ENCODE results near the gene CRABP2.
A peak's percentile ranks its signal among the peaks of the same experiment; 100 is the strongest.

Gene CRABP2

DNA sequence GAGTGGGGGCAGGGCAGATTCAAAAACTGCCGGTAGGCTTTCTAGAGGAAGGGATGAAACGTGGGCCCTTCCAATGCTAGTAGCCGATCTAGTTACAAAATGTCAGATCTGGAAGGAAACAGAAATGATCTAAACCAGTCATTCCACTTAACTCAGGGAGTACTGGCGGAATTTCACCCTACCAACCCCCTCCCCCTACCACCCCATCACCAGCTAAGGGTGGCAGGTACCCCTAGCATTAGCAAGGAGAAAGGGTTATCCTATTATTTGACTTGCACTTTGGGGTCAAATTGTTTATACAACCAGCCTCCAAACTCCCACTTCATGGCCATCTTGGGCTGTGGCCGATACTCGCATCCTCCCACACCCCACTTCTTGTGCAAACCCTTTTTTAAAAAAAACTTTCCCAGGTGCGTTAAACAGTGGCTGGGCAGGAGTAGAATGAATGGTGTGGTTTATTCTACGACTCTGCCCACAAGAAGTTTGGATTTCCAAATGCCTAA, 36.1 kb upstream of the CRABP2 start:
- no peak for DNase-seq

DNA sequence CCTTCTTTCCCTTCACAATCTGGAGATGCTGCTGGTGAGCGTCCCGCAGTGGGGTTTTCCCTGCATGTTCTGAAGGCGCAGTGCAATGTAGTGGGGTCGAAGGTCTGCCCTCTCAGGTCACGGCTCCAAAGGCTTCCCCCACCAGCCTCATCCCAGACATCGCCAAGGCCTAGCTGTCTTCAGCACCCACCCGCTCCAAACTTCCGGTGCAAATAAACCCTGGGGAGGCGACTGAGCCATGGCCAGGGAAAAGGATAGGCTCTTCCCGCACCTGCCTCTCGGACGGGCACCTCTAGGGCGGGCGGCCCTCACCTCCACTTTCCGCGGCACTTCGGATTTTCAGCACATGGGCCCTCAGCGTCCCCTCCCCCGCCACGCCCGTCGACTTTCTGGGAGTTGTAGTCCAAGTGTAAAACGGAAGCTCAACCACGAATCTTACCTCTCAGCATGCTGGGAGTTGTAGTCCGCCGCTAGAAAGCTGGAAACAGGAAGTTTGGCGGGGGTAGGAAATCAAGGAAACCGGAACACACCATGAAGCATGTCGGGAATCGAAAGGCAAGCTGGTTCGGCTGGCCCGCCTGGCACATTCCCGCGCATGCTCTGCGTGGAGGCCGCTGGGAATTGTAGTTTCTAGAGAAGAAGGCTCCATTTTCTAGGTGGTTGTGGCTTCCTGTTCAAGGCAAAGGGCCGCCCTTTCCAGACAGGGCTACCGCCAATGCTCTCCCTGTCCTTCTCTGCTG, 35.5 kb upstream of the CRABP2 start, which contains the start of gene MRPL24:
MRPL24 (minus strand) TSS at position 348 of the 740 bp plus-strand sequence. CDS start 2,384 bp downstream, outside the sequence.
- peak; percentile 98 for DNase-seq

GRCh38 chr1:156740237-156740740, 34.9 kb upstream of the CRABP2 start:
- DNase-seq, result no peak

DNA sequence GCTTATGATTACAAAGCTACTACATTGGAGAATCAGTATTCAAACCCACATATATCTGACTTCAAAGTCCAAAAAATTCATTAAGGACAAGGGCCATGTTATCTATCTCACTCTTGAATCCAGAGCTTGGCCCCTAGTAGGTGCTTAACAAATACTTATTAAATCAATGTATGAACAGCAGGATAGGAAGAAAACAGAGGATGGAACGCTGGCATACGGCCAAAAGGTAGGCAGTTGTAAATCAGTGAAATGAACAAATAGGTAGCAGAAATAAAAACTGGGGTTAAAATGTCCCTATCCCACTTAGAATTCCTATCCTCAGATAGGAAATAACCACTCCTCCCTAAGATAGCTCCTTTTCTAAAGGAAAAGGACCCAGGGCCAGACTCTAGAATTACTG, 33.5 kb upstream of the CRABP2 start:
- no peak for DNase-seq

DNA sequence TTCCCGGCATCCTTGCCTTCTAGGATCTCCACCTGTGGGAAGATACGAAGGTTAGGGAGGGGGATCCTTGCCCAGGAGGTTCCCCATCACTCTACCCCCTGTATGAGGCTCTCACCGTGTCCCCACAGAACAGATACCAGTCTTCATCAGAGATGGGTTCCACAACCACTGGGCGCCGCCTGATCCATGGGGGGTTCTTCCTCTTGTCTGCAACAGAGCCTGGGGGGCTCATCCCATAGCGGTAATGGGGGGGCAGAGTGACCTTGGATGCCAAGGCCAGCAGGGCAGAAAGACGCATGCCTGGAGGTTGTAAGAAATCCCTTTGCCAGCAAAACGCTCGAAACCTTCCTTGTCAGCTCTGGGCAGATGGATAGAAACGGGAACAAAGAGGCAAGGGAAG, 33.0 kb upstream of the CRABP2 start:
- no peak for DNase-seq

DNA sequence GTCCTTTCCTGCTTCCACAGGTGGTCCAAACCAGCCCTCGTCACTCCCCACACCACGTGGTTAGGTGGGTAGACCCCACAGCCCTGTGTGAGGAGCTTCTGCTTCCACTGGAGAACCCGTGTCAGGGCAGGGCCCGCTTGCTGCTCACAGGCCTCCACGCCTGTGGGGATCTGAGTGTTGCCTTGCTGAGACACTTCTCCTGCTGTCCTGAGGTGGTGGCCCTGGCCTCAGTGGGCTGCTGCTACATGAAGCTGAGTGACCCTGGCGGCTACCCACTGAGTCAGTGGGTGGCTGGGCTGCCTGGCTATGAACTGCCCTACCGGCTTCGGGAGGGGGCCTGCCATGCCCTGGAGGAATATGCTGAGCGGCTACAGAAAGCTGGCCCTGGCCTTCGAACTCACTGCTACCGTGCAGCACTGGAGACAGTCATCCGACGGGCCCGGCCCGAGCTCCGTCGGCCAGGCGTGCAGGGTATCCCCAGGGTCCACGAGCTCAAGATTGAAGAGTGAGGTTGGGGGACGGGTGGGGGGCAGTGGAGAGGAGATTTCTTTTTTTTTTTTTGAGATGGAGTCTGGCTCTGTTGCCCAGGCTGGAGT, 28.7 kb upstream of the CRABP2 start:
- DNase-seq, result no peak

DNA sequence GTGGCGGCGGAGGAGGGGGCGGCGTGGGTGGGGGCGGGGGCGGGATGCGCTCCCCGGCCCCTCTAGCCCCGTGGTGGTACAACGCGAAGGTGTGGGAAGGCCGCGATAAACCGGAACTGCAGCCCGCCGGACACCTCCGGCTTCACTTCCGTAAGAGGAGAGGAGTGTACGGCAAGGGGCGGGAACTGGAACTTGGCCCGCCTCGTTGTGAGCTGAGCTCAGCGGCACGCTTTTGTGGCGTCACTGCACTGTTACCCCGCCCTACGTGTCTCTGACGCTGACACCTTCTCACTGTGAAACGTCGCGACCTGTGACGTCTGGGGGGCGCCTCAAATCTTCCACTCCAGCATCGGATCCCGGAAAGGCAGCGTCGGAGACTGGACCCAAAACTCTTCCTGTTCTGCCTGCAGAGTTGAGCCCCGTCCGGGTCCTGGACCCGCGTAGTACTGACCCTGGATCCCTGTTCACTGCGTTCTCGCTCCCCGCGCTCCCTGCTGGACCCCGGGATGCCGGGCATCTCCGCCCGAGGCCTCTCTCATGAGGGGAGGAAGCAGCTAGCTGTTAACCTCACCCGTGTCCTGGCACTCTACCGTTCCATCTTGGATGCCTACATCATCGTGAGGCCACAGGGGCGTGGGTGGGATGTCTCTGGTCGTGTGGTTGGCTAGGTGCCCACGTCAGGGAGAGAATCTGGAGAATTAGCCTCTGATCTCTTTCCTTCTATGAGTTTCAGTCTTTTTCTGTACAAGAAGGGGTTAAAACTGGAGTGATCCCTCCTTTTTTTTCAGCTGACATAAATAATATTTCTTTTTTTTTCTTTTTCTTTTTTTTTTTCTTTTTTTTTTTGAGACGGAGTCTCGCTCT, 23.4 kb upstream of the CRABP2 start, which contains the start of gene ISG20L2:
ISG20L2 (minus strand) TSS at position 168 of the 864 bp plus-strand sequence. CDS start 1,114 bp downstream, outside the sequence.
- DNase-seq, result peak; percentile 97

- peak; percentile 72 for DNase-seq
Measured at GRCh38 chr1:156727926-156728598, 22.7 kb upstream of the CRABP2 start, which contains the start of gene METTL25B. TSS of gene METTL25B (plus strand) at chr1:156728469. CDS start at chr1:156729105, 636 bp downstream.

GRCh38 chr1:156727492-156727891, 22.1 kb upstream of the CRABP2 start:
- no peak for DNase-seq

DNA sequence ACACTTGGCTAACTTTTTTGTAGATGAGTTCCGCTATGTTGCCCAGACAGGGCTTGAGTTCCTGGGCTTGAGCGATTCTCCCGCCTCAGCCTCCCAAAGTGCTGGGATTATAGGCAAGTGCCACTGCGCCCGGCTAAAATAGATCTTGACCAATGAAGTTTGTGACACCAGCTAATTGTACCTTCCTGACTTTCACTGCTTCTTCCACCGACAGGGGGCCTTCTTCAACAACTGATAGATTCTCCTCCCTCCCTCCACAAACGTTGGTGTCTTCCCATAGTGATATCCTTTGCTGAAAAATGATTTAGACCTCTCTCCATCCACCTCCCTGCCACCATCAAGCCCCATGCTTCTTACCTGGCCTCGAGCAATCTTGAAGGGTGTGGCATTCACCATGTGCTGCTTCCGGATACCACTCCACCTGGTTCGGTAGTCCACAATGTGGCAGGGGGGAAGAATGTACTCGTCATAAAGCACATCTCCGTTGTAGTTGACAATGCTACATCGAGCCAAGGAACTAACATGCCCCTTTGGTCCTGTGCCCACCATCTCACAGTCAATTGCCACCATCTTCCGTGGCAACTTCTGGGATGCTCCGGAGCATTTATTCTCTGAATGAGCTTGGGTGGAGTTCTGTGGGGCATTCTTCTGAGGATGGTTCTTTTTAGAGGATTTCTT, 21.3 kb upstream of the CRABP2 start:
- DNase-seq, result peak; percentile 45

GRCh38 chr1:156725683-156726280, 20.4 kb upstream of the CRABP2 start:
- DNase-seq, result peak; percentile 69

DNA sequence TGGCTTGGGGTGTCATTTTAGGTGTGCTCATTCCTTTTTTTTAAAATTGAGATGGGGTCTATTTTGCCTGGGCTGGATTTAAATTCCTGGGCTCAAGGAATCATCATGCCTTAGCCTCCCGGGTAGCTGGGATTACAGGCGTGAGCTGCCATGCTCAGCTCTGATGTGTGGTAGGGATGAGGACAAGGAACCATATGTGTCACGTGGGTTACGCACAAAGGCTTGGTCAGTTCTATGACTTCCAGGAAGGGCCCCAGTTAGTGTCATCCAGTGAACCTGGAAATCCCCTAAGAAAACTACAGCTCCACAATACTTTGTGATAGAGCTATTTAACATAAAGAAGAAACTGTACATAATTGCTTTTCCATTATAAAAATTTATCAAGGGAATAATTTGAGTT, 16.2 kb upstream of the CRABP2 start:
- DNase-seq, result no peak

DNA sequence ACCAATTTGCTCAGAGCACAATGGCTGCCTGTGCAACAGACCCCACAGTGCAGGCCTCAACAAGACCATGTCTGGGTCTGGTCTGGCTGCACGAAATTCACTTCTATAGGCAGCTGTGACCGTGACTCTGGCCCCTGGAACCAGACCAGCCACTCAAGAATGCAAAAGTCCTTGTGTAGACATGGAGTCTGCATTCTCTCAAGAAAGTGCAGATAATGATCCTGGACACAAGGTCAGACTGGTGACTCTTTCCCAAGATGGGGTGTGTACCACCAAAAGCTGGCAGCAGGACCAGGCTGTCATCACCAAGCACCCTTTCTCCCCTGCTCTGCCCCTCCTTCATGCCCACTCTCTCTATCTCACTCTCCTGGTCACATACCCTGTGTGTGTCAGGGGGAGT, 15.7 kb upstream of the CRABP2 start:
- no peak for DNase-seq

DNA sequence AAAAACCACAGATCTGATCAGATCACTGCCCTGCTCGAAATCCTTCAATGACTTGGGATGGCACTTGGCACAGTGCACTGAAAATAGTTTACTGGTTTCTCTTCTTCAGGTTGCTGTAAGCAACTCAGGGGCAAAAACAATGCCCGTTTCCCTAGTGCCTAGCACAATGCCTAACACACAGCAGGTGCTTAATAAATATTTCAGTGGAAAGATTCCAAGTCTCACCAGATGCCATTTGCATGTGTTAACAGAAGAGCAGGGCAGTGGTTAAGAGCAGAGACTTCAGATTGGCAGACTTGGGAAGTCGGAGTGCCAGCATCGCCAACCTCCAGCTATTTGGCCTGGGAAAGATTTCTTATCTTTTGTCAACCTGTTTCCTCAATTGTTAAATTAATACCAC, 12.0 kb upstream of the CRABP2 start:
- no peak for DNase-seq

- no peak for DNase-seq
Measured at GRCh38 chr1:156714830-156715229, 9.4 kb upstream of the CRABP2 start.

DNA sequence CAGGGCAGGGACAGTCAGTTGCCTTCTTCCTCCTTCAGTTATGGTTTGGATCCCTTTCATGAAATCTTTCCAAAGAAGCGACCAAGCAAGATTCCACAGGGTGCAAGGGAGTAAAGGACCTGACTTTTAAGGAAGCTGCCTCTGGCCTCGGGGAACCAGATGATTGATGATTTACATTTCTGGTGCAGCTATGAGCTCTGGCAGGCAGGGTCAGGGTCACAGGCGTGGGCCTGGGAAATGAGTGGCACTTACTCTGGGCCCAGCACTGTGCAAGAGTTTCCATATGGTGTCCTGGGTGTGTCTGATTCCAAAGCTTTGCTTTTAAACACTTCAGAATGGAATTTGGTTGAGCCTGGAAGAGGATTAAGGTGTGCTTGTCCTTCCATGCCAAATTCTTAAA, 7.2 kb upstream of the CRABP2 start:
- no peak for DNase-seq

DNA sequence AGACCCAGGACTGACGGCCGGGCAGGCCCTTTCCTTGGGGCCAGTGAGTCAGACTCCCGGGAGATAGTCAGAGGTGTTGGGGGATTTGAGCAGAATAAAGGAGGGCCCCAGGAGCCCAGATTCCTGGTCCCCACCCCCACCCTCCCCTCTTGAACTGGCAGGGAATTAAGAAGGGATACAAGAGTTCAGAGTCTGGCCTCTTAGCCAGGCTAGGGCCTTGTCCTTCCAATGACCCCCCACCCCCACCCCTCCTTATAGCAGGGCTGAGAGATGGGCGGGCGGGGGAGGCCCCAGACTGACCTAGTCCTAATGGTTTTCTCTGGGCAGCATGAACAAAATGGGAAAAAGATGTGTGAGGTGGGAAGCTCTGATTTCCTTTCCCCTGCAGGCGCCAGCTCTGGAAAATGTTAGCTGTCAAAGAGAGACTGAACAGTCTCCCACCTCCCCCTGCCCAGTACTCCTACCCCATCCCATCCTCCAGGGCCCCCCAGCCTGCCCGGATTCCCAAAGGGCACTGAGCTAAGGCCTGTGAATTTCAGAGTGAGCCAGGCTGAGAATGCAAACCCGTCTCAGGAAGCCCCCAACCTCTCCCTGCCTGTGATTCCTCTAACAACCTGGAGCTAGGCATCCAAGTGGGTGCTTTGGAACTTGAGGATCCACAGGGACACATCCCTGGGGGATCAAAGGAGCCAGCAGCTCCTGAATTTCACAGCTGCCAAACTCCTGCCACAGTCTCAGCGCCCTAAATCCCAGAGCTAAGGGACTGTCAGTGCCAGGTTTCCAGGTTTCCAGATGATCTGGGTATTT, 5.8 kb upstream of the CRABP2 start:
- DNase-seq, result no peak

- DNase-seq, result peak; percentile 74
Measured at GRCh38 chr1:156709757-156710489, 4.5 kb upstream of the CRABP2 start.

GRCh38 chr1:156709031-156709430, 3.6 kb upstream of the CRABP2 start:
- no peak for DNase-seq

GRCh38 chr1:156708218-156708661, 2.9 kb upstream of the CRABP2 start:
- DNase-seq, result no peak
